GM18861 (cell line): Measurements from ENCODE around the gene TGM4.

Experiments
- ATAC-seq: cut with Tn5 transposase; IDR thresholded peaks from one replicate; pipeline ENCODE4 v1.9.1; 2021; ENCODE audit not compliant: unreplicated experiment

Gene TGM4

DNA sequence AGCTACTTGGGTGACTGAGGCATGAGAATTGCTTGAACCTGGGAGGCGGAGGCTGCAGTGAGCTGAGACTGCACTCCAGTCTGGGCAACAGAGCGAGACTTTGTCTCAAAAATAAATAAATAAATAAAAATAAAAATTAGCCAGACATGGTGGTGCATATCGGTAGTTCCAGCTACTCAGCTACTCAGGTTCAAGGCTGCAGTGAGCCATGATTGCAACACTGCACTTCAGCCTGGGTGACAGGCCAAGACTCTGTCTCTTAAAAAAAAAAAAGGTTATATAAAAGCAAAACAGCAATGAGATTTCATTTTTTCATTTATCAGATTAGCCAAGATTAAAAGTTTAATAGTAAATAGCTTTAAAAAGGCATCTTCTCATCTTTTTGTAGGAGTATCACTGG is 2.9 kb downstream of the TGM4 start:
- no peak for ATAC-seq

- no peak for ATAC-seq
These were observed 5.9 kb downstream of the TGM4 start for GRCh38 chr3:44880284-44880683.

DNA sequence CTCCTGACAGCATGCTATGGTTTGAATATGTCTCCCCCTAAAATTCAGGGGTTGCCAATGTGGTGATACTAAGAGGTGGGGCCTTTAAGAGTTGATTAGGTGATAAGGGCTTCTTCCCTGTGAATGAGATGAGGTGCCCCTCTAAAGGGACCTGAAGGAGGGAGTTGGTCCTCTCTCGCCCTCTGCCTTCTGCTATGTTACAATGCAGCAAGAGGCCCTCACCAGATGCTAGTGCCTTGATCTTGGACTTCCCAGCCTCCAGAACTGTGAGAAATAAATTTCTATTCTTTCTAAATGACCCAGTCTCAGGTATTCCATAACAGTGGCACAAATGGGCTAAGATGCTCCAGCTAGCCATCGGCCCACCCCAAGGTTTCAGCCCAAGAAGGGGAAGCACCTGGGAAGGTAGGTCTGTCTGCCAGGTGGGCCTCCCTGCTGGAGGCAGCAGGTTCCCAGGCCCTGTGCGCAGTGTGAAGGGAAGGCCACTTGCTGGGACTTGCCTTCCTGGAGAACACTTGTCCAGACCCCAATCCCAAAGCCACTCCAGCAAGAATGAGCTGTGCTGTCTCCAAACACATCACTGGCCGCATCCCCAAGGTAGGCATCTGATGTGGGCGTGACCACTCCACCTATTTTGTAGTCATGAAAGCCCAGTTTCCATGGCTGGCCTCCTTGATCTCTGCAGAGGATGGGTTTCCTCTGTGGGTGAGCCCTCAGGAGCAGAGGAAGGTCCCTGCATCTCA is 9.0 kb downstream of the TGM4 start:
- no peak for ATAC-seq

DNA sequence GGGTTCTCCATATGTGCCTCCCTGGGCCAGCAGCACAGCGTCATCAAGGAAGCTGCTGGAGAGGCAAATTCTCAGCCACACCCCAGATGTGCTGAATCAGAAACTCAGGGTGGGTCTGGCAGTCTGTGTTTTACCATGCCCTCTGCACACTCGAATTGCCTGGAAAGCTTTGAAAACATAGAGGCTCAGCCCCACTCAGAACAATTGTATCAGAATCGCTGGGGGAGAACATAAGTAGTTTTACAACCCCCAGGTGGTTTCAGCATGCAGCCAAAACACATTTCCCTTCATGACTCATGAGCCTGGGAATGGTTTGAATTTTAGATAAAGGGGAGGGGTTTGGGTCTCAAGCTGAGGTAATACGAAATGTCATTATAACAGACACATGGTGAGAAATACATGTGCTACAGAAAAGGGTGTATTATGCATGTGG is 9.6 kb downstream of the TGM4 start:
- ATAC-seq = no peak

DNA sequence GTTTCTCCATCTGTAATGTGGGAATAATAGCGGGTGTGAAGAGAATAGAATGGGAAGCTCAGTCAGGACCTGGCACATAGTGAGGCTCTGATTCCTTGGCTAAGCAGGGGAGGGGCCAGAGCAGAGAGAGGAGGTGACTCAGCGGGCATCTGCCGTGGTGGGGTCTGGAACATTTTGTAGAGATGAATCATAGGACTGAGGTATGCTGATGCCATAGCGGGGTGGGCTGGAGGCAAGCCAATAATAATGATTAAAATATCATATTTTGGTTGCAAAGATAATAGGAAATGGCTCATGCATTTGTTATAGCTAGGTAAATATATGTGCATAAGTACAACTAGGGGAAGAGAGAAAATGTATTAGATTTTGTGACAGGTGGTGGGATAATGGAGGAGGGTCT is 11.2 kb downstream of the TGM4 start:
- no peak for ATAC-seq

- no peak for ATAC-seq
These were observed 12.2 kb downstream of the TGM4 start for GRCh38 chr3:44886561-44886960.

DNA sequence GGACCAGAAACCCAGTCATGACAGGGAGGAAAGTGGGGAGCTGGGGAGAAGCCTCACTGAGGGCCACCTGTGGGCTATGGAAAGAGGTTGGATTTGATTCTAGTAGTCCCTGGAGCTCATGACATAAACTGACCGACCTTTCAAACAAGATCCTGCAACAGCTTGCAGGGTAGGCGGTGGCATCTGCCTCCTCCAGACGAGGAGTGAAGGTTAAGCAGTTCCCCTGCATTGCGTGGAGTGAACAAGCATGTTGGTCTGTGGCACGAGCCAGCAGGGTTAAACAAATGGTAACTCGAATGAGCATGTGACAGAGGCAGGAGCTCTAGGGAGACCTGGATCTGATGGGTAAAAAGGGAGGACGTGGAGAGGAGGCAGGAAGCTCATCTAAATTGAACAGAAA is 12.7 kb downstream of the TGM4 start:
- no peak for ATAC-seq

- ATAC-seq = no peak
These were observed 15.8 kb downstream of the TGM4 start for GRCh38 chr3:44890258-44890657.

- ATAC-seq = no peak
These were observed 16.4 kb downstream of the TGM4 start for GRCh38 chr3:44890852-44891251.

- ATAC-seq = no peak
These were observed 18.3 kb downstream of the TGM4 start for GRCh38 chr3:44892689-44893088.

DNA sequence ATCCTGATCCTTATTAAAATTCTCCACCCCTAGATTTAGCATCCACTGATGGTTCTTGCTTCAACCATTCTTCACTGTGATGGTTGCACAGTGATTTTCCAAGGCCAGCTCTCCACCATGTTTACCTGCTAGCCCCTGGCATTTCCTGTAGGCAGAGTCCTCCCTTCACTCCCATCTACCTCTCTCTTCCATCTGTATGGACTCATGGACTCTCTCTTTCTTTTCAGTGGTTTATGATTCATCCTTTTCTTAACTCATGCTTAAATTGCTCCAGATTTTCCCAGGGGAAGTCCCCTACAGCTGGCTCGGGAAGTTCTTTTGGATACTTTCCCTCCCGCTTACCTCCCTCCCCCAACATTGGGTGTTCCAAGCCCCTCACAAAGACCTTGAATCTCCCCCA is 18.7 kb downstream of the TGM4 start:
- no peak for ATAC-seq

GRCh38 chr3:44894485-44894884 is 20.1 kb downstream of the TGM4 start:
- ATAC-seq = no peak

- no peak for ATAC-seq
These were observed 22.0 kb downstream of the TGM4 start for GRCh38 chr3:44896440-44896839.

DNA sequence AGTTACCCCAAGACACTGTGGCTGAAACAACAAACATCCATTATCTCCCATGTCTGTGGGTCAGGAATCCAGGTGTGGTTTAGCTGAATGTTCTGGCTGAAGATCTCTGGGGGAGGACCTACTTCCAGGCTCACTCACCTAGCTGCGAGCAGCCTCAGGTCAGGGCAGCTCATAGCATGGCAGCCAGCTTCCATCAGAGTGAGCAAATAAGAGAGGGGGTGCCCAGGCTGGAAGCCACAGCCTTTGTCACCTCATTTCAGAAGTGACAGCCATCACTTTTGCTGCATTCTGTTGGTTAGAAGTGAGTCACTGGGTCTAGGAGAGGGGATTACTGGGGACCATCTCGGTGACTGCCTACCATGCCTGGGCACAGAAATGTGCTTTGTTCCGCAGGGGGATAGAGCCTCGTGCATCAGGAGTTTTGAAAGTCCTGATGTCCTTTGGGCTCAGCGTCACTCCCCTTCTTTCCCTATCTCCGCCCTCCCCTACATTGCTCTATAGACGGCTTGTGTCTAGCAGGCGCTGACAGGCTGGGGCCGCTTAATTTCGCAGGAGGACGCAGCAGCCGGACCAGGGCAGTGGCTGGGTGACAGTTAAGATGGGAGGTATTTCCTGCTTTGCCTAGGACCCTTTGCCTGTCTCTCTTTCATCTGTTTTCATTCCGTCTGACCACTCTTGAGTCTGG is 25.4 kb downstream of the TGM4 start:
- ATAC-seq = no peak

DNA sequence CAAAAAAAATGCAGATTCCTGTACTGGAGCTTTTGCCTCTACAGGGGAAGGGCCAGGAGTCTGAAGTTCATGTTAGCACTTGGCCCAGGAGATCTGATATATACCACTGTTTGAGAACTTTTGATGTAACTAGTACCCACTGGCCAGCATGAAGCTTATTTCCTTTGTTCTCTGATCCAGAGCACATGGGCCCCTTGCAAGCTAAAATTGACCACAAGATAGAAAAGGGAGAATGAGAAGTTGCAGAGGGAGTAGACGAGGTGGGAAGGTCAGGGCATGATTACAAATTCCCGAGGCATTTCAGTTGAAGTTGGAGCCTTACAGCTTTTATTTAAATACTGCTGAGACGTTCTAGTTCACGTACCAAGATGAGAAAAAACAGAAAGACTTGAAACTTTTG is 28.2 kb downstream of the TGM4 start:
- no peak for ATAC-seq

DNA sequence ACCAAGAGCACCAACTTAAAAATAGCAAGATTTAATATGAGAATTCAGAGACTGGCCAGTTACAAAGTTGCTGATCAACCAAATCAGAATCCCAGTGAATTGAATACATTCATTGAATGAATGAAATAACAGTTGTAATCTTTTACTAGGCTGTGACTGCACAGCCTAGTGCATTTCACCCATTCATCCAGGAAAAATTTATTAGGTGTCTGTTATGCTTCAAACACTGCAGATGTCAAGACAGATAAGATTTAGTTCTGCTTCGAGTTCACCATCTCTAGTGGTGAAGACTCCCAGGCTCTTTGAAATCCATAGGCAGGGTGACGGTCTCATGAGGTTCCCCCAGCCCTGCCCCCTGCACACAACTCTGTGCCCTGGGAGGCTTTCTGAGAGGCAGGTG is 28.9 kb downstream of the TGM4 start:
- ATAC-seq = no peak

DNA sequence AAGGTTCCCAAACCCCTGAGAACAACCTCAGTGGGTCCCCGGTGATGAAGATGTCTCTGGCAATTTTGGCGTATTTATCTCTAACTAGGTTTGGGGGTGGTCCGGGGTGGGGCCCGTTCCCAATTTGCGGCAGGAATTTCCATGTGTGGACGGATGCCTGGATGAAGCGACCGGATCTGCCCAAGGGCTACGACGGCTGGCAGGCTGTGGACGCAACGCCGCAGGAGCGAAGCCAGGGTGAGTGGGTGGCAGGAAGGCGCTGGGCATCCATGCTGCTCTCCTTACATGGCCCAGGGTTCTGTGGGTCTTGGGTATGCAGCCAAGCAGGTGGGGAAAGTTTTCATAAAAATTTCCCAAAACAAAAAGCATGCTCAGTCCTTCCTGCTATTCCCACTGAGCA is 29.3 kb downstream of the TGM4 start:
- no peak for ATAC-seq

DNA sequence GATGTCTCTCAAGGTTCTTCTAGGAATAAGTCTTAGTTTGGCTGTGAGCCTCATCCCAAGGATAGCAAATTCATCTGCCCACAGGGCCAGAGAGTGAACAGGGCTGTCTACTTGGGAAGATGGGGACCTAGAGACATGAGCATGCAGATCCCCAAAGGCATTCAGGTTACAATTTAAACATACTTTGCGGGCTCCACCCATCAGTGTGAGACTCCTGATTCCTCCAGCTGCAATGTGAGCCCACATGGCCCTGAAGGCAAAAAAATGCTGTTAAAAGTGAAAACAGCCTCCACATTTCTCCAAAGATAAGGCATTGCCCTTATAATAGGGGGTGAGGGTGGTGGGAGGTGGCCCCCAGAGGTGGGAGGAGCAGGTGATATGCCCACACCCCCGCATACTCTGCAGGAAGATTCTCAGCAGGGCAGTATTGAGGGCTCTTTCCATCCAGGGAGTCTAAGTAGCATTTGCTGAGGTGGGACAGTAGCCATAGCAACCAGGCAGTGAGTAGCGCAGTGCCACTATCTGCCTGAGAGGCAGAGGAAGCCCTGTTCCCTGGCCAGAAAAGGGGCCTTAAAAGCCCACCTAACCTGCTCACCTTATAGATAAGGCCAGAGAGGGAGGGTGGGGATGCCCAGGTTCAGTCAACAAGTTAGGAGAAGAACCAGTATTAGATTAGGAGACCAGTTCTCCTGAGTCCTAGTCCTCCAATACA is 31.2 kb downstream of the TGM4 start:
- ATAC-seq = no peak

DNA sequence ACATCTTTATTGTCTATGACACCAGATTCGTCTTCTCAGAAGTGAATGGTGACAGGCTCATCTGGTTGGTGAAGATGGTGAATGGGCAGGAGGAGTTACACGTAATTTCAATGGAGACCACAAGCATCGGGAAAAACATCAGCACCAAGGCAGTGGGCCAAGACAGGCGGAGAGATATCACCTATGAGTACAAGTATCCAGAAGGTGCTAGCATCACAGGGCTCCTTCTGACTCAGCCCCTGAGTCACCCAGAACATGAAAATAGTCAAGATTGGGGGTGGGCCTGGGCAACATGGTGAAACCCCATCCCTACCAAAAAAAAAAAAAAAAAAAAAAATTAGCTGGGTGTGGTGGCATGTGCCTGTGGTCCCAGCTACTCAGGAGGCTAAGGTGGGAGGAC is 32.6 kb downstream of the TGM4 start:
- ATAC-seq = no peak

- no peak for ATAC-seq
These were observed 33.2 kb downstream of the TGM4 start for GRCh38 chr3:44907612-44908011.

GRCh38 chr3:44909063-44909462 is 34.7 kb downstream of the TGM4 start:
- no peak for ATAC-seq

DNA sequence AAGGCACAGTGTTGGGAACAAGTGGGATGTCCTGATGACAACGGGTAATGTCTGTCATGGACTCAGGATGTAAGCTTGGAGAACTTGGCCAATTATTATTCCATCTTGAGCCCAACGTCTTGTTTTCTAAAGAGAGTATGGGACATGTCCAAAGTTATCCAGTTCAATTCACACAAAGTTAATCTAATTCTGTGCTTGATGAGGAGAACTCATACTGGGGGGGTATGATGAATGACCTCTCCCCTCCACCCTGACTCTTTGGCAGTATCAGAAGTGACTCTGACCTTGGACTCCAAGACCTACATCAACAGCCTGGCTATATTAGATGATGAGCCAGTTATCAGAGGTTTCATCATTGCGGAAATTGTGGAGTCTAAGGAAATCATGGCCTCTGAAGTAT is 36.3 kb downstream of the TGM4 start:
- no peak for ATAC-seq
